ENCODE data around the gene KCNN4.

DNA sequence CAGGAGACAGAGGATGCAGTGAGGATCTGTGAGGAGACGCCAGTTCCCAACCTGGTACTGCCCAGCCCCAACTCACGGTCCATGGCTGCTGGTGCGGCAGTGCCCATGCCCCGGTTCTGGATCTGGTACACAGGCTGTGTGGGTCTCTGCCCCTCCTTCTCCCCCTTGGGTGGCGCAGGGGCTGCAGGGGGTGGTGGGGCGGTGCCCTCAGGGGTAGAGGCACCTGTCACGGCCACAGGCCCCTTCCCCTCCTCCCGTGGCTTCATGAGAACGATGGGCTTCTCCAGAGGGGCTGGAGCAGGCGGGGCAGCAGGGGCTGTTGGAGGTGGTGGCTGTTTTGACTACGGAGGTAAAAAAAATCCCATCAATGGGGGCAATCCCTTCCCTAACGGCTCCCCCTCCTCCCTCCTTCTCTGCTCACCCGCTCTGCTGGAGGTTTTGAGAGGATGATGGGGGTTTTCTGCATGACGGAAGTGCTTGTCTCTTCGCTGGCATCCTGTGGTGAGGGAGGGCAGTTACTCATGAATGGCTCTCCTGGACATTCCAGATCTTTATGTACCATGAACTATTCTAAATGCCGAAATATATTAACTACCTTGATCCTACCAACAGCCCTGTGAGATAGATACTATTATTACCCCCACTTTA is 33.1 kb downstream of the KCNN4 start:
- TF ChIP-seq, protein P1, sequence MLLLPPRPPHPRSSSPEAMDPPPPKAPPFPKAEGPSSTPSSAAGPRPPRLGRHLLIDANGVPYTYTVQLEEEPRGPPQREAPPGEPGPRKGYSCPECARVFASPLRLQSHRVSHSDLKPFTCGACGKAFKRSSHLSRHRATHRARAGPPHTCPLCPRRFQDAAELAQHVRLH (tag by site-specific recombination; IDR thresholded peaks at IDR 0.05) = no peak
- no peak for TF ChIP-seq ZNF350 (tag by site-specific recombination; IDR thresholded peaks at IDR 0.05)
- TF ChIP-seq SCRT2 (tag by site-specific recombination; IDR thresholded peaks at IDR 0.05) = no peak
- no peak for TF ChIP-seq ZNF514 (tag by site-specific recombination; IDR thresholded peaks at IDR 0.05)
- no peak for TF ChIP-seq ZBTB10 (tag by site-specific recombination; IDR thresholded peaks at IDR 0.05)
